ENCODE data around the gene TIMM8A.
A peak's percentile ranks its signal among the peaks of the same experiment; 100 is the strongest.

TIMM8A gene

GRCh38 chrX:101348452-101349192 lies at the start of gene TIMM8A:
Gene TIMM8A, minus strand, starts transcription at chrX:101348742. Its CDS starts 78 bp downstream, at chrX:101348664.
- DNase-seq, result peak; percentile 80

- DNase-seq, result no peak
These were observed 49.2 kb upstream of the TIMM8A start for GRCh38 chrX:101397779-101398178.

GRCh38 chrX:101395789-101396188 lies 47.2 kb upstream of the TIMM8A start:
- DNase-seq, result no peak

- no peak for DNase-seq
These were observed 45.8 kb upstream of the TIMM8A start for GRCh38 chrX:101394372-101394771.

- no peak for DNase-seq
These were observed 45.2 kb upstream of the TIMM8A start for GRCh38 chrX:101393530-101394305.

- no peak for DNase-seq
These were observed 43.3 kb upstream of the TIMM8A start for GRCh38 chrX:101391831-101392230.

GRCh38 chrX:101390664-101391525 lies 42.4 kb upstream of the TIMM8A start, which contains the start of gene RPL36A:
Gene RPL36A, plus strand, starts transcription at chrX:101391011. Its CDS starts 33 bp downstream, at chrX:101391044.
- DNase-seq, result peak; percentile 81

GRCh38 chrX:101388604-101389003 lies 40.1 kb upstream of the TIMM8A start:
- DNase-seq, result no peak

- no peak for DNase-seq
These were observed 38.0 kb upstream of the TIMM8A start for GRCh38 chrX:101386542-101386885.

- DNase-seq, result no peak
These were observed 37.4 kb upstream of the TIMM8A start, which contains the start of gene BTK for GRCh38 chrX:101385795-101386541. Gene BTK, minus strand, starts transcription at chrX:101386191. Its CDS starts 10,907 bp downstream, at chrX:101375284.

GRCh38 chrX:101385026-101385684 lies 36.6 kb upstream of the TIMM8A start:
- DNase-seq, result no peak

- DNase-seq, result no peak
These were observed 35.2 kb upstream of the TIMM8A start for GRCh38 chrX:101383679-101384205.

GRCh38 chrX:101377547-101377946 lies 29.0 kb upstream of the TIMM8A start:
- DNase-seq, result no peak

- no peak for DNase-seq
These were observed 22.5 kb upstream of the TIMM8A start for GRCh38 chrX:101370888-101371504.

- no peak for DNase-seq
These were observed 21.1 kb upstream of the TIMM8A start for GRCh38 chrX:101369687-101370086.

GRCh38 chrX:101368800-101369199 lies 20.3 kb upstream of the TIMM8A start:
- DNase-seq, result no peak

- DNase-seq, result no peak
These were observed 16.8 kb upstream of the TIMM8A start for GRCh38 chrX:101365301-101365795.

- DNase-seq, result no peak
These were observed 14.2 kb upstream of the TIMM8A start for GRCh38 chrX:101362757-101363156.

- no peak for DNase-seq
These were observed 13.6 kb upstream of the TIMM8A start for GRCh38 chrX:101362116-101362515.

GRCh38 chrX:101360390-101360789 lies 11.8 kb upstream of the TIMM8A start:
- no peak for DNase-seq

GRCh38 chrX:101359966-101360365 lies 11.4 kb upstream of the TIMM8A start:
- DNase-seq, result no peak

Data from CD4-positive, alpha-beta T cell treated with Interleukin-17A for 4 hours (primary cell).